Astrocyte (in vitro differentiated cells and primary cell): ENCODE data around the gene DOK7. TPM values are rescaled to one million over a fixed set of nuclear protein-coding genes. Genes with fewer than 3 reads are reported as not detected.

Experiments used
- DNase-seq: peaks from one replicate; pipeline ENCODE4 v3.0.0-alpha.2; 2010; ENCODE audit warnings: low read depth
- FAIRE-seq: peaks from 2 replicates; lab custom pipeline; 2011; peaks lifted over from hg19 to GRCh38; lab: Jason Lieb, UNC
- H2AFZ ChIP-seq: 2 replicates; pipeline ENCODE4 v1.6.0; 2012; ENCODE audit warnings: low read depth, low read length, inconsistent platforms
- H3K27ac ChIP-seq: 2 replicates; pipeline ENCODE4 v1.5.1; 2011; ENCODE audit warnings: low read depth, low read length, inconsistent platforms
- H3K27me3 ChIP-seq: 2 replicates; pipeline ENCODE4 v1.6.0; 2011; ENCODE audit warnings: low read length, inconsistent platforms; ENCODE audit not compliant: insufficient read depth
- H3K36me3 ChIP-seq: 2 replicates; pipeline ENCODE4 v1.5.1; 2011; ENCODE audit warnings: low read length, inconsistent platforms; ENCODE audit not compliant: insufficient read depth
- H3K4me1 ChIP-seq: 2 replicates; pipeline ENCODE4 v1.5.1; 2011; ENCODE audit warnings: low read length, inconsistent platforms; ENCODE audit not compliant: insufficient read depth
- H3K4me2 ChIP-seq: 2 replicates; pipeline ENCODE4 v1.6.0; 2012; ENCODE audit warnings: low read length, inconsistent platforms
- H3K4me3 ChIP-seq: 2 replicates; pipeline ENCODE4 v1.5.1; 2011; ENCODE audit warnings: low read depth, mild to moderate bottlenecking, low read length, inconsistent platforms; ENCODE audit not compliant: insufficient read depth
- H3K79me2 ChIP-seq: 2 replicates; pipeline ENCODE4 v1.6.0; 2012; ENCODE audit warnings: mild to moderate bottlenecking, low read length, inconsistent platforms; ENCODE audit not compliant: insufficient read depth
- H3K9ac ChIP-seq: 2 replicates; pipeline ENCODE4 v1.6.0; 2012; ENCODE audit warnings: mild to moderate bottlenecking, low read length, inconsistent platforms
- H3K9me3 ChIP-seq: 2 replicates; pipeline ENCODE4 v1.5.1; 2012; ENCODE audit warnings: low read depth, mild to moderate bottlenecking, low read length, inconsistent platforms; ENCODE audit not compliant: insufficient read depth
- H4K20me1 ChIP-seq: 2 replicates; pipeline ENCODE4 v1.6.0; 2012; ENCODE audit warnings: low read length, inconsistent platforms; ENCODE audit not compliant: insufficient read depth
- H3K27ac Mint-ChIP-seq: one replicate; pipeline ENCODE4 v1.8.0; 2021; ENCODE audit warnings: mild to moderate bottlenecking, mixed read lengths; ENCODE audit not compliant: unreplicated experiment
- H3K27me3 Mint-ChIP-seq: one replicate; pipeline ENCODE4 v1.8.0; 2021; ENCODE audit warnings: low read depth, mixed read lengths; ENCODE audit not compliant: unreplicated experiment
- H3K36me3 Mint-ChIP-seq: one replicate; pipeline ENCODE4 v1.8.0; 2021; ENCODE audit warnings: low read depth, mixed read lengths; ENCODE audit not compliant: unreplicated experiment
- H3K4me1 Mint-ChIP-seq: one replicate; pipeline ENCODE4 v1.8.0; 2021; ENCODE audit warnings: low read depth, mixed read lengths; ENCODE audit not compliant: unreplicated experiment
- H3K4me3 Mint-ChIP-seq: one replicate; pipeline ENCODE4 v1.8.0; 2021; ENCODE audit warnings: mild to moderate bottlenecking, moderate library complexity, mixed read lengths; ENCODE audit not compliant: unreplicated experiment
- H3K9me3 Mint-ChIP-seq: one replicate; pipeline ENCODE4 v1.8.0; 2021; ENCODE audit warnings: mild to moderate bottlenecking, mixed read lengths; ENCODE audit not compliant: unreplicated experiment
- CTCF ChIP-seq: IDR thresholded peaks from 2 replicates; pipeline ENCODE4 v1.5.1; 2011; ENCODE audit warnings: low read depth, mild to moderate bottlenecking, inconsistent platforms, low read length, moderate library complexity; ENCODE audit not compliant: insufficient read depth
- EZH2 ChIP-seq: IDR thresholded peaks from 2 replicates; pipeline ENCODE4 v1.6.1; 2012; ENCODE audit warnings: mild to moderate bottlenecking, low read length, inconsistent platforms; ENCODE audit not compliant: insufficient read depth
- total RNA-seq: library from RNA; stranded (reverse); gene quantifications from 2 replicates; pipeline ENCODE4 v1.2.1, GENCODE V29; 2021

Gene DOK7
- total RNA-seq, 1 donor from 2014 or later: not detected

GRCh38 chr4:3489451-3489962, 26.4 kb downstream of the DOK7 start:
- peaks cover 4% of the 10 kb centered on the region for H3K4me1 ChIP-seq
- H3K4me3 ChIP-seq: no peak overlapping the region
- H3K36me3 ChIP-seq: no peaks in the 10 kb centered on the region
- TF ChIP-seq EZH2 (no peak), CTCF (no peak)
- no peak for DNase-seq
- H3K4me1 Mint-ChIP-seq: peaks cover 6% of the 10 kb centered on the region
- no peaks in the 10 kb centered on the region for H3K9me3 Mint-ChIP-seq
- peaks cover 21% of the 10 kb centered on the region for H3K27me3 Mint-ChIP-seq
- H3K27ac ChIP-seq: no peak overlapping the region
- no peak overlapping the region for H3K9ac ChIP-seq
- no peak for FAIRE-seq
- H3K27me3 ChIP-seq: peaks cover 13% of the 10 kb centered on the region
- H3K9me3 ChIP-seq: no peaks in the 10 kb centered on the region
- H3K36me3 Mint-ChIP-seq: no peaks in the 10 kb centered on the region
- no peak overlapping the region for H2AFZ ChIP-seq
- no peak overlapping the region for H3K27ac Mint-ChIP-seq
- H3K79me2 ChIP-seq: no peaks in the 10 kb centered on the region
- peaks cover 7% of the 10 kb centered on the region for H4K20me1 ChIP-seq
- no peak overlapping the region for H3K4me2 ChIP-seq
- H3K4me3 Mint-ChIP-seq: no peak overlapping the region

GRCh38 chr4:3491681-3492405, 28.7 kb downstream of the DOK7 start:
- no peak overlapping the region for H3K4me2 ChIP-seq
- no peak overlapping the region for H2AFZ ChIP-seq
- peak; percentile 11 for DNase-seq

More at GRCh38 chr4:3491681-3492405, 28.7 kb downstream of the DOK7 start:
- no peak overlapping the region for H3K9ac ChIP-seq
- H3K27ac Mint-ChIP-seq: peak overlapping the region; percentile 85
- H3K9me3 ChIP-seq: no peaks in the 10 kb centered on the region
- H3K27me3 Mint-ChIP-seq: peaks cover 18% of the 10 kb centered on the region
- no peak overlapping the region for H3K4me3 ChIP-seq
- H3K4me1 Mint-ChIP-seq: peaks cover 6% of the 10 kb centered on the region
- no peaks in the 10 kb centered on the region for H3K9me3 Mint-ChIP-seq
- no peak overlapping the region for H3K27ac ChIP-seq
- H3K27me3 ChIP-seq: peaks cover 9% of the 10 kb centered on the region
- no peaks in the 10 kb centered on the region for H3K36me3 Mint-ChIP-seq
- peak overlapping the region; percentile 34 for H3K4me3 Mint-ChIP-seq
- peaks cover 11% of the 10 kb centered on the region for H4K20me1 ChIP-seq
- no peaks in the 10 kb centered on the region for H3K36me3 ChIP-seq
- FAIRE-seq: no peak
- no peaks in the 10 kb centered on the region for H3K79me2 ChIP-seq
- H3K4me1 ChIP-seq: no peaks in the 10 kb centered on the region
- TF ChIP-seq EZH2 (no peak), CTCF (no peak)
